Chondrocyte (in vitro differentiated cells): Measurements from ENCODE around the gene MED9. TPM values are rescaled to one million over a fixed set of nuclear protein-coding genes. Genes with fewer than 3 reads are reported as not detected.

Source experiments
- DNase-seq: peaks from one replicate; pipeline ENCODE4 v3.0.0; 2021; ENCODE audit warnings: mixed read lengths, low spot score
- H3K27ac Mint-ChIP-seq: one replicate; pipeline ENCODE4 v1.8.0; 2021; ENCODE audit warnings: mild to moderate bottlenecking, moderate library complexity, mixed read lengths; ENCODE audit not compliant: unreplicated experiment
- H3K27me3 Mint-ChIP-seq: 2 replicates; pipeline ENCODE4 v1.8.0; 2021; ENCODE audit warnings: low read depth, mixed read lengths
- H3K36me3 Mint-ChIP-seq: 2 replicates; pipeline ENCODE4 v1.8.0; 2021; ENCODE audit warnings: low read depth, mixed read lengths
- H3K4me1 Mint-ChIP-seq: 2 replicates; pipeline ENCODE4 v1.8.0; 2021; ENCODE audit warnings: low read depth, mild to moderate bottlenecking, mixed read lengths
- H3K4me3 Mint-ChIP-seq: one replicate; pipeline ENCODE4 v1.8.0; 2021; ENCODE audit warnings: mild to moderate bottlenecking, moderate library complexity, mixed read lengths; ENCODE audit not compliant: unreplicated experiment
- H3K9me3 Mint-ChIP-seq: 2 replicates; pipeline ENCODE4 v1.8.0; 2021; ENCODE audit warnings: low read depth, mixed read lengths
- CTCF ChIP-seq: fragments of 200-600 bp; sonication (generic); IDR thresholded peaks from 2 replicates; pipeline ENCODE4 v1.5.0; 2021; ENCODE audit warnings: antibody characterized with exemption, mild to moderate bottlenecking, moderate library complexity
- total RNA-seq: library from RNA; stranded (reverse); gene quantifications from 3 replicates; pipeline ENCODE4 v1.2.1, GENCODE V29; 2021

MED9 gene
- total RNA-seq, 1 donor from 2014 or later = 7.9 TPM

- Mint-ChIP-seq H3K36me3 (peaks cover 1% of the 10 kb centered on the region), H3K4me3 (no peak overlapping the region), H3K4me1 (no peaks in the 10 kb centered on the region), H3K9me3 (no peaks in the 10 kb centered on the region), H3K27me3 (peaks cover 4% of the 10 kb centered on the region), H3K27ac (no peak overlapping the region)
- no peak for TF ChIP-seq CTCF
- DNase-seq = no peak
Measured at GRCh38 chr17:17504341-17505140, 27.7 kb downstream of the MED9 start.

- no peak overlapping the region for H3K27ac Mint-ChIP-seq
- no peak for TF ChIP-seq CTCF
- H3K4me3 Mint-ChIP-seq = no peak overlapping the region
- H3K4me1 Mint-ChIP-seq = no peaks in the 10 kb centered on the region
- H3K36me3 Mint-ChIP-seq = peaks cover 1% of the 10 kb centered on the region
- H3K27me3 Mint-ChIP-seq = peaks cover 4% of the 10 kb centered on the region
- H3K9me3 Mint-ChIP-seq = no peaks in the 10 kb centered on the region
- DNase-seq = no peak
Measured at GRCh38 chr17:17505151-17505550, 28.4 kb downstream of the MED9 start.

- Mint-ChIP-seq H3K4me1 (no peaks in the 10 kb centered on the region), H3K4me3 (no peak overlapping the region), H3K36me3 (peaks cover 1% of the 10 kb centered on the region), H3K9me3 (no peaks in the 10 kb centered on the region), H3K27ac (no peak overlapping the region), H3K27me3 (peaks cover 4% of the 10 kb centered on the region)
- no peak for DNase-seq
- no peak for TF ChIP-seq CTCF
Measured at GRCh38 chr17:17505610-17506171, 28.9 kb downstream of the MED9 start.

- H3K27ac Mint-ChIP-seq = no peak overlapping the region
- H3K9me3 Mint-ChIP-seq = no peaks in the 10 kb centered on the region
- H3K4me3 Mint-ChIP-seq = no peak overlapping the region
- no peak for DNase-seq
- H3K36me3 Mint-ChIP-seq = peaks cover 1% of the 10 kb centered on the region
- no peaks in the 10 kb centered on the region for H3K4me1 Mint-ChIP-seq
- TF ChIP-seq CTCF = no peak
- H3K27me3 Mint-ChIP-seq = peaks cover 4% of the 10 kb centered on the region
Measured at GRCh38 chr17:17506181-17506741, 29.5 kb downstream of the MED9 start.

GRCh38 chr17:17506893-17507464 lies 30.2 kb downstream of the MED9 start:
- no peaks in the 10 kb centered on the region for H3K9me3 Mint-ChIP-seq
- TF ChIP-seq CTCF = no peak
- peaks cover 3% of the 10 kb centered on the region for H3K4me1 Mint-ChIP-seq
- no peak overlapping the region for H3K4me3 Mint-ChIP-seq
- H3K27ac Mint-ChIP-seq = no peak overlapping the region
- peaks cover 4% of the 10 kb centered on the region for H3K27me3 Mint-ChIP-seq
- DNase-seq = no peak
- H3K36me3 Mint-ChIP-seq = peaks cover 1% of the 10 kb centered on the region
